Activated T-cell treated with anti-CD3 and anti-CD28 coated beads, Interleukin-2, amount 50 U/mL, for 72 hours (primary cell): ENCODE measurements around the gene OR4M1. TPM values are rescaled to one million over a fixed set of nuclear protein-coding genes. Genes with fewer than 3 reads are reported as not detected.
"Not testable (repeated sequence)": the region's sequence is repeated elsewhere in the genome, so short reads cannot be mapped to it uniquely, and the experiment has no call there.

ENCODE experiments used
- ATAC-seq, 2 donors: fragments of 150-1000 bp; cut with Tn5 transposase; replicated peaks in 1 of 2; 2 replicates each; pipeline ENCODE4 v1.10.0; 2021; ENCODE audit warnings: moderate library complexity in 2 of 2, mild to moderate bottlenecking in 1 of 2
- DNase-seq, 2 donors: peaks; one replicate each; pipeline ENCODE4 v3.0.0; 2021 to 2022; ENCODE audit warnings: mixed read lengths in 1 of 2
- H3K27ac Mint-ChIP-seq: one replicate; pipeline ENCODE4 v1.8.0; 2022; ENCODE audit warnings: mild to moderate bottlenecking, moderate library complexity, mixed read lengths
- H3K27me3 Mint-ChIP-seq: one replicate; pipeline ENCODE4 v1.8.0; 2022; ENCODE audit warnings: low read depth, mixed read lengths
- H3K36me3 Mint-ChIP-seq, 2 donors: one replicate each; pipeline ENCODE4 v1.8.0; 2022; ENCODE audit warnings: mixed read lengths in 2 of 2, mild to moderate bottlenecking in 1 of 2; ENCODE audit not compliant: insufficient read depth in 2 of 2
- H3K4me1 Mint-ChIP-seq: one replicate; pipeline ENCODE4 v1.8.0; 2022; ENCODE audit warnings: low read depth, mixed read lengths
- H3K4me3 Mint-ChIP-seq, 2 donors: one replicate each; pipeline ENCODE4 v1.8.0; 2022; ENCODE audit warnings: mild to moderate bottlenecking in 2 of 2, mixed read lengths in 2 of 2, moderate library complexity in 2 of 2
- H3K9me3 Mint-ChIP-seq, 2 donors: one replicate each; pipeline ENCODE4 v1.8.0; 2022; ENCODE audit warnings: mixed read lengths in 2 of 2
- total RNA-seq, 2 donors: library from RNA; stranded (reverse); gene quantifications; one replicate each; pipeline ENCODE4 v1.2.3, GENCODE V29; 2022

Gene OR4M1, protein sequence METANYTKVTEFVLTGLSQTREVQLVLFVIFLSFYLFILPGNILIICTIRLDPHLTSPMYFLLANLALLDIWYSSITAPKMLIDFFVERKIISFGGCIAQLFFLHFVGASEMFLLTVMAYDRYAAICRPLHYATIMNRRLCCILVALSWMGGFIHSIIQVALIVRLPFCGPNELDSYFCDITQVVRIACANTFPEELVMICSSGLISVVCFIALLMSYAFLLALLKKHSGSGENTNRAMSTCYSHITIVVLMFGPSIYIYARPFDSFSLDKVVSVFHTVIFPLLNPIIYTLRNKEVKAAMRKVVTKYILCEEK
- not detected for total RNA-seq

DNA sequence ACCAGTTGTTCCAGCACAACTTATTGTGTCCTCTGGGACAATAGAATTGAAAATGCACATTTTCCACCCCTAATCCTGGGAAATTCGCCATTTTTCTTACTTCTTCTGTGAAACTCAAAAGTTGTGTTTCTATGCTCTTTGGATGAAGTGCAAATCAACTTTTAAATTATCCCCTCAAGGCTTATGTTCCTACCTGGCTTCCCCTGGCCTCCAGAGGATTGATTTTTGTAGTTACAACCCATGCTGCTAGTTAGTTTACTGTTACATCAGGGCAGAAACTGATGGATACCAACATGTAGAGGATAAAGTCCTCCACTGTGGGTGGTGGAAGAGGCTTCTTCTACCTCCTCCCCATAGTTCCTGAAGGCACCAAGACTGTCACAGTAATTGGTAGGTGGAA lies at the start of gene OR4M1:
OR4M1 (plus strand) TSS at position 301 of the 400 bp plus-strand sequence. CDS start 6,819 bp downstream, outside the sequence.
- not testable (repeated sequence) for H3K27me3 Mint-ChIP-seq, H3K4me3 Mint-ChIP-seq, H3K4me1 Mint-ChIP-seq, H3K36me3 Mint-ChIP-seq, ATAC-seq, DNase-seq, H3K27ac Mint-ChIP-seq
- peaks cover 7 to 10% of the 10 kb centered on the region in 2 donors for H3K9me3 Mint-ChIP-seq

GRCh38 chr14:19729359-19729758 lies 43.9 kb upstream of the OR4M1 start:
- H3K27me3 Mint-ChIP-seq, result no peaks in the 10 kb centered on the region
- H3K4me3 Mint-ChIP-seq, result no peak overlapping the region
- DNase-seq, result no peak
- H3K9me3 Mint-ChIP-seq, result peaks cover 0 to 2% of the 10 kb centered on the region in 2 donors
- H3K4me1 Mint-ChIP-seq, result no peaks in the 10 kb centered on the region
- ATAC-seq, result no peak
- no peak overlapping the region for H3K27ac Mint-ChIP-seq
- peaks cover 0 to 3% of the 10 kb centered on the region in 2 donors for H3K36me3 Mint-ChIP-seq

DNA sequence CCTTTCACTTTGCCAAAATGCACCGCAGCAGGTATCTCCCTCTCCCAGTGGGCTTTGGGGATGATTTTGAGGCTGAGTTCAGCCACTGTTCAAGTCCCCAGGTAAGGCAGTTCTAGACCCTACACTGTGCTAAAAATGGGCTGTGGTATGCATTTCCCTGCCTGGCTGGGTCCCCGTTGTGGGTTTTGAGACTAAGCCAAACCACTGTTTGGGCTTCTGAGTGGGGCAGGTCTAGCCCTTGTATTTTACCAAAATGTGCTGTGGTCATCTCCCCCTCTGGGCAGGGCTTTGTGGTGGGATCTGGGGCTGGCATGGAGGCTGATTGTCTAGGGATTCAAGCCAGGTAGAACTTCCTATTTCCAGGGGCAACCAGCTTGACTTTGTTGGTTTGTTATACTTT lies 43.5 kb upstream of the OR4M1 start:
- H3K4me1 Mint-ChIP-seq, result no peaks in the 10 kb centered on the region
- peaks cover 0 to 3% of the 10 kb centered on the region in 2 donors for H3K36me3 Mint-ChIP-seq
- peaks cover 0 to 2% of the 10 kb centered on the region in 2 donors for H3K9me3 Mint-ChIP-seq
- no peaks in the 10 kb centered on the region for H3K27me3 Mint-ChIP-seq
- H3K4me3 Mint-ChIP-seq, result no peak overlapping the region
- ATAC-seq (no peak), DNase-seq (no peak)
- H3K27ac Mint-ChIP-seq, result no peak overlapping the region

DNA sequence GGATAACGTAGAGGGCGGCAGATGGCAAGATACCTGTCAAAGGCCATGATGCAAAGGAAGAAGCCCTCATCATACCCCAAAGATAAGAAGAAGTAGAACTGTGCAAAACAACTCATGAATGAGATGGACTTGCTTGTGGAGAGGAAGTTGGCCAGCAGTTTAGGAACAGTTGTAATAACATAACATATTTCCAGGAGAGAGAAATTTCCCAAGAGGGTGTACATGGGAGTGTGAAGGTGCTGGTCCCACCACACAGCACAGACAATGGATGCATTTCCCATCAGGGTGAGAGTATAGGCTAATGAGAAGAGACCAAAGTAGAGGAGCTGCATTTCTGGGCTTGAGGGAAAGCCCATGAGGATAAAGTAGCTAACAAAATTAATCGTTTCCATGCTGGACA lies 39.4 kb upstream of the OR4M1 start:
- not testable (repeated sequence) for DNase-seq, H3K36me3 Mint-ChIP-seq, H3K4me3 Mint-ChIP-seq, H3K27ac Mint-ChIP-seq, H3K9me3 Mint-ChIP-seq, ATAC-seq, H3K27me3 Mint-ChIP-seq, H3K4me1 Mint-ChIP-seq

DNA sequence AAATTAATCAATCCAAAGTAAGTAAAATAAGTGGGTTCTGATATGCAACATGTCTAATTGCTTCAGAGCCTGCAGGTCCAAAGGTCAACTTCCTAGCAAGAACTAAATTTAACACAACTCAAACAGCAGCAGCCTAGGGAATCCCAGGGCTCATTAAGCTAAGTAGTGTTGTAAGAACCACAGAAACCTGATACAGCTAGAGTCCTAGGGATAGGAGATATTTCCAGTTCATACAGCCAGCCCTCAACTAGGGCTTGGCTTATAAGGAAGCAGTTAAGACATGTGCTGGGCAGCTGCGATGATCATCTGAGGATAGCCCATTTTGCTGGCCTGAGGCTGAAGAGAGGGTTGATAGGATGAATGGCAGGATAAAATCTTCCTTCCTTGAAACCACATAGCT lies 30.0 kb upstream of the OR4M1 start, which contains the start of gene OR4Q3:
OR4Q3 (plus strand) TSS at position 316 of the 400 bp plus-strand sequence.
- peaks cover 0 to 9% of the 10 kb centered on the region in 2 donors for H3K9me3 Mint-ChIP-seq
- ATAC-seq, result no peak
- H3K36me3 Mint-ChIP-seq, result peaks cover 0 to 3% of the 10 kb centered on the region in 2 donors
- H3K4me1 Mint-ChIP-seq, result no peaks in the 10 kb centered on the region
- H3K4me3 Mint-ChIP-seq, result no peak within 1 kb of the TSS
- H3K27ac Mint-ChIP-seq, result no peak within 1 kb of the TSS
- no peaks in the 10 kb centered on the region for H3K27me3 Mint-ChIP-seq
- no peak for DNase-seq

DNA sequence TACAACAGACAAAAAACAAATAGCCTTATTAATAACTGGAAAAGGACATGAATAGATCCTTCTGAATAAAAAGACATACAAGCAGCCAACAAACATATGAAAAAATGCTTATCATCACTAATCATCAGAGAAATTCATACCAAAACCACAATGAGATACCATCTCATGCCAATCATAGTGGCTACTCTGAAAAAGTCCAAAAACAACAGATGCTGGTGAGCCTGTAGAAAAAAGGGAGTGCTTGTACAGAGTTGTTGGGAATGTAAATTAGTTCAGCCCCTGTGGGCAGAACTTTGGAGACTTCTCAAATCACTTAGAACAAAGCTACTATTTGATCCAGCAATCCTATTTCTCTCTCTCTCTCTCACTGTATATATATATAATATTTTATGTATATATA lies 21.0 kb upstream of the OR4M1 start:
- H3K4me1 Mint-ChIP-seq, result not testable (repeated sequence)

GRCh38 chr14:19754172-19754571 lies 19.1 kb upstream of the OR4M1 start:
- Mint-ChIP-seq H3K27ac (no peak overlapping the region), H3K4me3 (no peak overlapping the region), H3K27me3 (no peaks in the 10 kb centered on the region), H3K9me3 (no peaks in the 10 kb centered on the region), H3K4me1 (no peaks in the 10 kb centered on the region), H3K36me3 (no peaks in the 10 kb centered on the region)
- DNase-seq (no peak), ATAC-seq (no peak)

More for the DNA sequence above, 21.0 kb upstream of the OR4M1 start:
- H3K9me3 Mint-ChIP-seq, DNase-seq, H3K36me3 Mint-ChIP-seq, H3K27me3 Mint-ChIP-seq, H3K4me3 Mint-ChIP-seq, ATAC-seq, H3K27ac Mint-ChIP-seq: not testable (repeated sequence)

- peaks cover 7 to 10% of the 10 kb centered on the region in 2 donors for H3K9me3 Mint-ChIP-seq
- not testable (repeated sequence) for H3K4me1 Mint-ChIP-seq, H3K27ac Mint-ChIP-seq, ATAC-seq, H3K4me3 Mint-ChIP-seq, DNase-seq, H3K36me3 Mint-ChIP-seq, H3K27me3 Mint-ChIP-seq
Measured at GRCh38 chr14:19771491-19771890, 1.8 kb upstream of the OR4M1 start.

- DNase-seq (no peak), ATAC-seq (no peak)
- Mint-ChIP-seq H3K9me3 (peaks cover 7 to 10% of the 10 kb centered on the region in 2 donors), H3K4me3 (no peak overlapping the region), H3K4me1 (no peaks in the 10 kb centered on the region), H3K36me3 (no peaks in the 10 kb centered on the region), H3K27me3 (no peaks in the 10 kb centered on the region), H3K27ac (no peak overlapping the region)
Measured at GRCh38 chr14:19771895-19772430, 1.3 kb upstream of the OR4M1 start.

- not testable (repeated sequence) for H3K27me3 Mint-ChIP-seq, DNase-seq, H3K4me3 Mint-ChIP-seq, H3K36me3 Mint-ChIP-seq, ATAC-seq, H3K4me1 Mint-ChIP-seq, H3K27ac Mint-ChIP-seq
- peaks cover 7 to 10% of the 10 kb centered on the region in 2 donors for H3K9me3 Mint-ChIP-seq
Measured at GRCh38 chr14:19772454-19772853, 850 bp upstream of the OR4M1 start.

DNA sequence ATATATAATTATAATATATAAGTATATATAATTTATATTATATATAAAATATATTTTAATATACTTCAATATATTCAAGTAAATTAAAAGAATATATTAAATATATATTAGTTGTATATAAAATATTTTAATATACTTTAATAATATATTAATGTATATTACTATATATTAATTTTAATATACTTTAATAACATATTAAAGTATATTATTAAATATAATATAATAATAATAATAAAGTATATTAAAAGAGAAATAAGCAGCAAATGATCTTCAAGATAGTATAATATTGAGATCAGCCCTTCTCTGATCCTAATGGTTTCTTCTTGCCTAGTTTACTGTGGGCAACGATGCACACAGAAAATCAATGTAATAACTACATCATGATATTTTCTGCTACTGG lies 2.3 kb downstream of the OR4M1 start:
- ATAC-seq (no peak), DNase-seq (no peak)
- H3K27me3 Mint-ChIP-seq, result no peaks in the 10 kb centered on the region
- no peak overlapping the region for H3K4me3 Mint-ChIP-seq
- peaks cover 6 to 7% of the 10 kb centered on the region in 2 donors for H3K9me3 Mint-ChIP-seq
- no peak overlapping the region for H3K27ac Mint-ChIP-seq
- no peaks in the 10 kb centered on the region for H3K4me1 Mint-ChIP-seq
- H3K36me3 Mint-ChIP-seq, result no peaks in the 10 kb centered on the region

DNA sequence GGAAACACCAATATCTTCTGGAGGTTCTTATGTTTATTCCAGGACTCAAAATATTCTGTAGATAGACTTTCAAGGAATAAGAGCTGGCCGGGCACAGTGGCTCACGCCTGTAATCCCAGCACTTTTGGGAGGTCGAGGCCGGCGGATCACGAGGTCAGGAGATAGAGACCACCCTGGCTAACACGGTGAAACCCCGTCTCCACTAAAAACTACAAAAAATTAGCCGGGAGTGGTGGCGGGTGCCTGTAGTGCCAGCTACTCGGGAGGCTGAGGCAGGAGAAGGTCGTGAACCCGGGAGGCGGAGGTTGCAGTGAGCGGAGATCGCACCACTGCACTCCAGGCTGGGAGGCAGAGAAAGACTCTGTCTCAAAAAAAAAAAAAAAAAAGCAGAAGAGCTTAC lies 12.5 kb downstream of the OR4M1 start:
- not testable (repeated sequence) for H3K27ac Mint-ChIP-seq, ATAC-seq, H3K9me3 Mint-ChIP-seq

GRCh38 chr14:19787318-19787717 lies 14.0 kb downstream of the OR4M1 start:
- not testable (repeated sequence) for H3K9me3 Mint-ChIP-seq, H3K4me3 Mint-ChIP-seq, ATAC-seq, DNase-seq, H3K36me3 Mint-ChIP-seq, H3K4me1 Mint-ChIP-seq, H3K27ac Mint-ChIP-seq, H3K27me3 Mint-ChIP-seq

More for the DNA sequence above, 12.5 kb downstream of the OR4M1 start:
- H3K4me3 Mint-ChIP-seq, H3K36me3 Mint-ChIP-seq, H3K27me3 Mint-ChIP-seq, DNase-seq, H3K4me1 Mint-ChIP-seq: not testable (repeated sequence)

- H3K9me3 Mint-ChIP-seq, result not testable (repeated sequence)
Measured at GRCh38 chr14:19788150-19788549, 14.8 kb downstream of the OR4M1 start.

More at GRCh38 chr14:19788150-19788549, 14.8 kb downstream of the OR4M1 start:
- not testable (repeated sequence) for H3K27me3 Mint-ChIP-seq, DNase-seq, H3K4me3 Mint-ChIP-seq, H3K36me3 Mint-ChIP-seq, ATAC-seq, H3K4me1 Mint-ChIP-seq, H3K27ac Mint-ChIP-seq
